Loucy (cell line): ENCODE results near the gene BLCAP.

Experiments used
- H2AFZ ChIP-seq: fragments of 200-600 bp; sonication (generic); 2 replicates; pipeline ENCODE4 v1.6.0; 2016; ENCODE audit warnings: antibody characterized with exemption, mild to moderate bottlenecking, low read length, moderate library complexity
- H3F3A ChIP-seq: fragments of 200-600 bp; 2 replicates; pipeline ENCODE4 v1.6.0; 2016; ENCODE audit warnings: antibody characterized with exemption, low read depth, mild to moderate bottlenecking
- H3K27me3 ChIP-seq: fragments of 200-600 bp; sonication (generic); 2 replicates; pipeline ENCODE4 v1.6.1; 2014; ENCODE audit warnings: low read length, mild to moderate bottlenecking; ENCODE audit not compliant: insufficient read depth, poor library complexity, severe bottlenecking
- H3K36me3 ChIP-seq: fragments of 200-600 bp; sonication (generic); 2 replicates; pipeline ENCODE4 v1.6.1; 2016; ENCODE audit warnings: low read length; ENCODE audit not compliant: insufficient read depth
- H3K4me1 ChIP-seq: fragments of 200-600 bp; sonication (generic); 2 replicates; pipeline ENCODE4 v1.5.1; 2014; ENCODE audit warnings: low read length, mild to moderate bottlenecking; ENCODE audit not compliant: insufficient read depth, poor library complexity, severe bottlenecking
- H3K4me2 ChIP-seq: fragments of 200-600 bp; sonication (generic); 2 replicates; pipeline ENCODE4 v1.6.0; 2014; ENCODE audit warnings: antibody characterized with exemption, low read length, low read depth, mild to moderate bottlenecking; ENCODE audit not compliant: poor library complexity, severe bottlenecking
- H3K4me3 ChIP-seq: fragments of 200-600 bp; sonication (generic); 2 replicates; pipeline ENCODE4 v1.5.1; 2014; ENCODE audit warnings: low read length, mild to moderate bottlenecking, mixed read lengths; ENCODE audit not compliant: poor library complexity, severe bottlenecking
- H3K79me2 ChIP-seq: fragments of 200-600 bp; sonication (generic); 2 replicates; pipeline ENCODE4 v1.6.1; 2014; ENCODE audit warnings: low read length; ENCODE audit not compliant: insufficient read depth
- H3K9ac ChIP-seq: fragments of 200-600 bp; sonication (generic); 2 replicates; pipeline ENCODE4 v1.6.0; 2014; ENCODE audit warnings: mild to moderate bottlenecking, low read depth, low read length, moderate library complexity; ENCODE audit not compliant: poor library complexity, severe bottlenecking
- H3K9me2 ChIP-seq: fragments of 200-600 bp; sonication (generic); replicated peaks from 2 replicates; pipeline ENCODE4 v1.6.1; 2016; ENCODE audit warnings: low read depth, low read length, mixed read lengths
- H3K9me3 ChIP-seq: fragments of 200-600 bp; sonication (generic); 2 replicates; pipeline ENCODE4 v1.6.1; 2014; ENCODE audit warnings: mild to moderate bottlenecking, antibody characterized with exemption, low read length, low read depth; ENCODE audit not compliant: insufficient read depth
- H4K20me1 ChIP-seq: fragments of 200-600 bp; sonication (generic); 2 replicates; pipeline ENCODE4 v1.6.0; 2014; ENCODE audit warnings: antibody characterized with exemption, low read length, mild to moderate bottlenecking; ENCODE audit not compliant: insufficient read depth, poor library complexity, severe bottlenecking
- CTCF ChIP-seq: fragments of 200-600 bp; sonication (generic); conservative IDR thresholded peaks from 2 replicates; pipeline ENCODE4 v1.5.1; 2014; ENCODE audit warnings: mild to moderate bottlenecking, antibody characterized with exemption, low read length
- EZH2phosphoT487 ChIP-seq: fragments of 200-600 bp; IDR thresholded peaks from 2 replicates; pipeline ENCODE4 v1.6.1; 2018; ENCODE audit warnings: antibody characterized with exemption, mild to moderate bottlenecking, moderate library complexity, borderline replicate concordance

The BLCAP gene

GRCh38 chr20:37502654-37503053 lies 25.0 kb downstream of the BLCAP start:
- Histone ChIP-seq H3K36me3 (no peaks in the 10 kb centered on the region), H3K4me3 (no peak overlapping the region), H3K79me2 (no peaks in the 10 kb centered on the region), H3K9me3 (no peaks in the 10 kb centered on the region), H4K20me1 (no peaks in the 10 kb centered on the region), H3K9me2 (no peaks in the 10 kb centered on the region), H3K4me1 (no peaks in the 10 kb centered on the region), H2AFZ (no peak overlapping the region), H3K27me3 (no peaks in the 10 kb centered on the region), H3K4me2 (no peak overlapping the region), H3F3A (no peaks in the 10 kb centered on the region), H3K9ac (no peak overlapping the region)
- no peak for TF ChIP-seq CTCF
- no peak for TF ChIP-seq EZH2phosphoT487

- no peaks in the 10 kb centered on the region for H3K27me3 ChIP-seq
- no peak overlapping the region for H2AFZ ChIP-seq
- no peaks in the 10 kb centered on the region for H4K20me1 ChIP-seq
- no peak overlapping the region for H3K9ac ChIP-seq
- H3K79me2 ChIP-seq: no peaks in the 10 kb centered on the region
- no peak overlapping the region for H3K4me3 ChIP-seq
- no peaks in the 10 kb centered on the region for H3K36me3 ChIP-seq
- no peaks in the 10 kb centered on the region for H3K9me2 ChIP-seq
- no peaks in the 10 kb centered on the region for H3K9me3 ChIP-seq
- no peaks in the 10 kb centered on the region for H3K4me1 ChIP-seq
- TF ChIP-seq EZH2phosphoT487: no peak
- H3F3A ChIP-seq: no peaks in the 10 kb centered on the region
- H3K4me2 ChIP-seq: no peak overlapping the region
Measured at GRCh38 chr20:37501940-37502339, 25.7 kb downstream of the BLCAP start.

GRCh38 chr20:37500311-37500710 lies 27.4 kb downstream of the BLCAP start:
- H3K79me2 ChIP-seq: no peaks in the 10 kb centered on the region

More at GRCh38 chr20:37500311-37500710, 27.4 kb downstream of the BLCAP start:
- TF ChIP-seq CTCF: no peak
- no peak for TF ChIP-seq EZH2phosphoT487
- Histone ChIP-seq H3K4me1 (no peaks in the 10 kb centered on the region), H4K20me1 (no peaks in the 10 kb centered on the region), H3K36me3 (no peaks in the 10 kb centered on the region), H3K4me3 (no peak overlapping the region), H3K27me3 (no peaks in the 10 kb centered on the region), H3K9me2 (no peaks in the 10 kb centered on the region), H3K4me2 (no peak overlapping the region), H3K9ac (no peak overlapping the region), H3K9me3 (no peaks in the 10 kb centered on the region), H2AFZ (no peak overlapping the region), H3F3A (no peaks in the 10 kb centered on the region)
